C4-2B (cell line): ENCODE data around the gene TEX261.
A peak's percentile ranks its signal among the peaks of the same experiment; 100 is the strongest.

ENCODE experiments used
- H3K27ac ChIP-seq: fragments of 450-650 bp; 2 replicates; pipeline ENCODE4 v1.5.1; 2017
- CTCF ChIP-seq: fragments of 450-650 bp; conservative IDR thresholded peaks from 2 replicates; pipeline ENCODE4 v1.5.1; 2017; ENCODE audit warnings: mild to moderate bottlenecking
- ZFX ChIP-seq: fragments of 450-650 bp; IDR thresholded peaks from 2 replicates; pipeline ENCODE4 v1.6.1; 2017

The TEX261 gene

DNA sequence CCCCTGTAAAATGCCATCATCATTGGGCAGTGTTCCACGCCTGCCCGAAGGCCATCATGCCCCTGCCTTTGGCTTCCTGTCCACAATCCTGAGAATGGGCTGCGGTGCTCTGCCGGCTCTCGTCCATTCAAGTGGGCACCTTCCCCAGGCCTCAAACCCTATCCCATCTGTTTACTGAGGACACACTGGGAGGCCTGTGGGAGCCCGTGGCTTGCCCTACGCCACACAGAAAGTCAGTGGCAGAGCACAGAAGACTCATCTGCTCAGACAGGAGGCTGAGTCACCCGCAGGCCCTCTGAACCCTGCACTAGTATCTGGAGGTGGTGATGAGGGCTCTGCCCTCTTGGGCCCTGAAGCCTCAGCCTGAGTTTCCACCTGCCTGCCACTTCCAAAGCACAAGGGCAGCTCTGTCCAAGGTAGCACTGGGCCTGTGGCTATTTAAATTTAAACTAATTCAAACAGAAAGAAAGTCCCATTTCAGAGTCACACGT is 35.4 kb downstream of the TEX261 start:
- H3K27ac ChIP-seq = no peak overlapping the region
- TF ChIP-seq CTCF (no peak), ZFX (no peak)

GRCh38 chr2:70958759-70959158 is 35.9 kb downstream of the TEX261 start:
- no peak overlapping the region for H3K27ac ChIP-seq
- TF ChIP-seq ZFX (no peak), CTCF (no peak)

- TF ChIP-seq ZFX (no peak), CTCF (no peak)
Measured at GRCh38 chr2:70957798-70958197, 36.9 kb downstream of the TEX261 start.

GRCh38 chr2:70956141-70956540 is 38.5 kb downstream of the TEX261 start:
- no peak for TF ChIP-seq CTCF
- TF ChIP-seq ZFX = no peak
- no peak overlapping the region for H3K27ac ChIP-seq

More at GRCh38 chr2:70957798-70958197, 36.9 kb downstream of the TEX261 start:
- H3K27ac ChIP-seq = no peak overlapping the region

DNA sequence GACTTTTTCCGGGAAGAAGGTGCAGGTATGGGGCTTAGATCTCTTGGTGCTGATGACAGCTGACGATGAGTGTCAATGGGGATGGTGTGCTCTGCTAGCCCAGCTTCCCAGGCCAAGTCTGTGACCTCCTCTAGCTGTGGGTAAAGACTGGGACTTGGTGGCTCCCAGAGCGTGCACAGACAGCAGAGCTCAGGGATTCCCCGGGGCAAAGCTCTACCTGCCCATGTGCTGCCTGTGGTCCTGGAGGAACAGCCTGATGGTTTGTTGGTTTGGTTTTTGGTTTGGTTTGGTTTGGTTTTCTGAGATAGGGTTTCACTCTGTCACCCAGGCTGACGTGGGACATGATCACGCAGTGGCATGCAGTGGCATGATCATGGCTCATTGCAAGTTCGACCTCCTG is 39.8 kb downstream of the TEX261 start:
- TF ChIP-seq ZFX = no peak
- TF ChIP-seq CTCF = no peak
- no peak overlapping the region for H3K27ac ChIP-seq

DNA sequence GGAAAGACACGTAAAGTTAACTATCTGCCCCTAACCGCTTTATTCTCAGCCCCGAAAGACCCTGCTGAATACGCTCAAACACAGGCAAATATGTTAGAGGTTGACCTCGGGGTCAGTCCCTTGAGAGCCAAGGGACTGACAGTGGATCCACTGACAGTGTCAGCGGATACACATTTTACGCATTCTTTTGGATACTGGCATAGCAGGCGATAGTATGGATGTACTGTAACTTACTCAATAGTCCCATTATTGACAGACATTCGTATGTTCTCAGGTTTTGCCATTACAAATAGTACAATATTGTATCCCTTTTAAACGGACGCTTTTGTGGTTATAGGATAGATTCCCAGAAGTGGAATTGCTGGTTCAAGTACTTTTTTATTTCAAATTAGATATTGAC is 45.6 kb downstream of the TEX261 start:
- no peak for TF ChIP-seq CTCF
- no peak for TF ChIP-seq ZFX
- no peak overlapping the region for H3K27ac ChIP-seq

DNA sequence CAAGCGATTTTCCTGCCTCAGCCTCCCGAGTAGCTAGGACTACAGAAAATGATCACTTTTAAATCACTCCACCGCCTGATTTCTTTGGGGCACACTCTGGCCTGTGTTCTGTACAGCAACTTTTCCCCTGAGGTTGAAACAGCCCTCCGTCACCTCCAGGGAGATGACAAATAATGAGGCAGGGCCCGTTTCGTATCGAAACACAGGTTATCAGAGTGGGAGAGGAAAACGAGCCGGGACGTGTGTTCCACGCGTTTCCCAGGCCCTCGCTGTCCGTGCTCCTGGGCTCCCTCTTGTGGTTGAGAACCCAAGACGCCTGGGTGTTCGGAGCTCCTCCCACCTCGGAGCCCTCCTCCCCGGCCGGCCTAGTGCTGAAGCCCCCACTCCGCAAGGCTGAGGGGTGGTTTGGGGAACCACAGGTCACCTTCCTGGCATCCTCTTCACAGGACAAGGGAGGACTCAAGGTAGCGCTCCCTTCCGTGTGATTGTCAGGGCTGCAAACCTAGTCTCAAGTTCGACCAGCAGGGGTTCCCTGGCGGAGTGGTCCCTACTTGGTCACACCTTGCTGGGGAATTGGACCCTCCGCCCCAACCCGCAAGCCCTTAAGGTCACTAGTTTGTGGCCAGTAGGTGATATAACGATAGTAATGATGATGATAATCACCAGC is 46.2 kb downstream of the TEX261 start:
- no peak overlapping the region for H3K27ac ChIP-seq
- TF ChIP-seq ZFX = no peak
- peak; percentile 84 for TF ChIP-seq CTCF
